ENCODE data around the gene EPG5.
"Not testable (repeated sequence)": the region's sequence is repeated elsewhere in the genome, so short reads cannot be mapped to it uniquely, and the experiment has no call there.

EPG5 gene

GRCh38 chr18:45856531-45856930, 110.6 kb downstream of the EPG5 start:
- no peak for DNase-seq (ENCODE audit: low spot score)
- in situ Hi-C loops (cut with MboI; ENCODE audit: low sequenced_read_pairs, unreplicated experiment) = no loop called here
- TF ChIP-seq CTCF (IDR thresholded peaks at IDR 0.05; ENCODE audit: borderline replicate concordance, control extremely low read depth, extremely low read depth, insufficient read depth, missing control alignments) = no peak

- in situ Hi-C loops (cut with MboI; ENCODE audit: low sequenced_read_pairs, unreplicated experiment) = no loop called here
- no peak for TF ChIP-seq CTCF (IDR thresholded peaks at IDR 0.05; ENCODE audit: borderline replicate concordance, control extremely low read depth, extremely low read depth, insufficient read depth, missing control alignments)
- no peak for DNase-seq (ENCODE audit: low spot score)
Measured at GRCh38 chr18:45854036-45854586, 113.0 kb downstream of the EPG5 start.

GRCh38 chr18:45852631-45853030, 114.5 kb downstream of the EPG5 start:
- in situ Hi-C loops (cut with MboI; ENCODE audit: low sequenced_read_pairs, unreplicated experiment) = no loop called here
- DNase-seq (ENCODE audit: low spot score) = no peak
- no peak for TF ChIP-seq CTCF (IDR thresholded peaks at IDR 0.05; ENCODE audit: borderline replicate concordance, control extremely low read depth, extremely low read depth, insufficient read depth, missing control alignments)

GRCh38 chr18:45851161-45851925, 115.8 kb downstream of the EPG5 start:
- TF ChIP-seq CTCF (IDR thresholded peaks at IDR 0.05; ENCODE audit: borderline replicate concordance, control extremely low read depth, extremely low read depth, insufficient read depth, missing control alignments) = no peak
- DNase-seq (ENCODE audit: low spot score) = no peak
- in situ Hi-C loops (cut with MboI; ENCODE audit: low sequenced_read_pairs, unreplicated experiment) = no loop called here

GRCh38 chr18:45850021-45850420, 117.1 kb downstream of the EPG5 start:
- TF ChIP-seq CTCF (IDR thresholded peaks at IDR 0.05; ENCODE audit: borderline replicate concordance, control extremely low read depth, extremely low read depth, insufficient read depth, missing control alignments) = no peak
- no peak for DNase-seq (ENCODE audit: low spot score)
- in situ Hi-C loops (cut with MboI; ENCODE audit: low sequenced_read_pairs, unreplicated experiment) = no loop called here

- no peak for TF ChIP-seq CTCF (IDR thresholded peaks at IDR 0.05; ENCODE audit: borderline replicate concordance, control extremely low read depth, extremely low read depth, insufficient read depth, missing control alignments)
- in situ Hi-C loops (cut with MboI; ENCODE audit: low sequenced_read_pairs, unreplicated experiment) = no loop called here
- no peak for DNase-seq (ENCODE audit: low spot score)
Measured at GRCh38 chr18:45849529-45849928, 117.6 kb downstream of the EPG5 start.

GRCh38 chr18:45848643-45849042, 118.5 kb downstream of the EPG5 start:
- DNase-seq (ENCODE audit: low spot score); in situ Hi-C loops (cut with MboI; ENCODE audit: low sequenced_read_pairs, unreplicated experiment): not testable (repeated sequence)

All from GM13976 (cell line).